Neural cell (in vitro differentiated cells): Measurements from ENCODE around the gene MS4A2. TPM values are rescaled to one million over a fixed set of nuclear protein-coding genes. Genes with fewer than 3 reads are reported as not detected.
"Not testable (repeated sequence)": the region's sequence is repeated elsewhere in the genome, so short reads cannot be mapped to it uniquely, and the experiment has no call there.

Source experiments
- H2AFZ ChIP-seq: fragments of 200-600, 300-800 bp; sonication (generic), shearing (Covaris generic); 2 replicates; pipeline ENCODE4 v1.6.0; 2014; ENCODE audit warnings: low read depth, mild to moderate bottlenecking, antibody characterized with exemption, low read length, moderate library complexity
- H3F3A ChIP-seq: fragments of 200-600 bp; shearing (Covaris generic); 2 replicates; pipeline ENCODE4 v1.6.1; 2016; ENCODE audit warnings: mild to moderate bottlenecking, moderate library complexity, mixed read lengths, antibody characterized with exemption, low read length; ENCODE audit not compliant: insufficient read depth, poor library complexity, severe bottlenecking
- H3K27ac ChIP-seq: fragments of 200-600, 300-800 bp; sonication (generic), shearing (Covaris generic); 2 replicates; pipeline ENCODE4 v1.5.1; 2014; ENCODE audit warnings: mild to moderate bottlenecking, low read length, moderate library complexity
- H3K27me3 ChIP-seq: fragments of 300-800, 200-600 bp; sonication (generic), shearing (Covaris generic); 2 replicates; pipeline ENCODE4 v1.6.0; 2014; ENCODE audit warnings: mild to moderate bottlenecking, low read depth, low read length, moderate library complexity; ENCODE audit not compliant: insufficient read depth
- H3K36me3 ChIP-seq: fragments of 300-800, 200-600 bp; sonication (generic), shearing (Covaris generic); 2 replicates; pipeline ENCODE4 v1.5.1; 2014; ENCODE audit warnings: mild to moderate bottlenecking, antibody characterized with exemption, low read length, moderate library complexity; ENCODE audit not compliant: insufficient read depth
- H3K4me2 ChIP-seq: fragments of 300-800, 200-600 bp; sonication (generic), shearing (Covaris generic); 2 replicates; pipeline ENCODE4 v1.6.0; 2014; ENCODE audit warnings: mild to moderate bottlenecking, low read length
- H3K4me3 ChIP-seq: fragments of 300-800, 200-600 bp; sonication (generic), shearing (Covaris generic); 2 replicates; pipeline ENCODE4 v1.5.1; 2014; ENCODE audit warnings: mild to moderate bottlenecking, low read length, moderate library complexity
- H3K79me2 ChIP-seq: fragments of 200-600 bp; shearing (Covaris generic); replicated peaks from 2 replicates; pipeline ENCODE4 v1.6.0; 2014; ENCODE audit warnings: mild to moderate bottlenecking, low read length, moderate library complexity; ENCODE audit not compliant: insufficient read depth
- H3K9ac ChIP-seq: fragments of 300-800, 200-600 bp; sonication (generic), shearing (Covaris generic); 2 replicates; pipeline ENCODE4 v1.6.1; 2016; ENCODE audit warnings: mild to moderate bottlenecking, low read length, mixed read lengths
- H3K9me2 ChIP-seq: fragments of 200-600 bp; shearing (Covaris generic); 2 replicates; pipeline ENCODE4 v1.6.1; 2016; ENCODE audit warnings: mild to moderate bottlenecking, low read length, mixed read lengths; ENCODE audit not compliant: insufficient read depth
- H3K9me3 ChIP-seq: fragments of 200-600, 300-800 bp; sonication (generic), shearing (Covaris generic); 2 replicates; pipeline ENCODE4 v1.6.1; 2016; ENCODE audit warnings: mild to moderate bottlenecking, mixed run types, low read length, moderate library complexity, mixed read lengths
- H4K20me1 ChIP-seq: fragments of 200-600 bp; shearing (Covaris generic); 2 replicates; pipeline ENCODE4 v1.6.1; 2016; ENCODE audit warnings: mild to moderate bottlenecking, mixed run types; ENCODE audit not compliant: insufficient read depth
- CTCF ChIP-seq: fragments of 450-650 bp; IDR thresholded peaks from 2 replicates; pipeline ENCODE4 v1.5.1; 2014; ENCODE audit warnings: antibody characterized with exemption, mild to moderate bottlenecking, moderate library complexity; ENCODE audit not compliant: poor library complexity, severe bottlenecking
- EP300 ChIP-seq: fragments of 450-650 bp; conservative IDR thresholded peaks from 2 replicates; pipeline ENCODE4 v1.6.1; 2014; ENCODE audit warnings: antibody characterized with exemption, mild to moderate bottlenecking, moderate library complexity; ENCODE audit not compliant: poor library complexity, severe bottlenecking
- EZH2 ChIP-seq: fragments of 200-600, 300-800 bp; shearing (Covaris generic), sonication (generic); IDR thresholded peaks from 2 replicates; pipeline ENCODE4 v1.6.1; 2014; ENCODE audit warnings: antibody characterized with exemption, low read length, borderline replicate concordance, mild to moderate bottlenecking; ENCODE audit not compliant: insufficient read depth, poor library complexity, severe bottlenecking
- MXI1 ChIP-seq: fragments of 450-650 bp; conservative IDR thresholded peaks from 2 replicates; pipeline ENCODE4 v1.6.1; 2014; ENCODE audit warnings: antibody characterized with exemption, mild to moderate bottlenecking; ENCODE audit not compliant: poor library complexity, severe bottlenecking
- POLR2AphosphoS5 ChIP-seq: IDR thresholded peaks from 2 replicates; pipeline ENCODE4 v1.6.1; 2012
- RAD21 ChIP-seq: fragments of 450-650 bp; conservative IDR thresholded peaks from 2 replicates; pipeline ENCODE4 v1.6.1; 2014; ENCODE audit warnings: antibody characterized with exemption, mild to moderate bottlenecking, moderate library complexity
- REST ChIP-seq: IDR thresholded peaks from 2 replicates; pipeline ENCODE4 v1.6.1; 2012; ENCODE audit warnings: borderline replicate concordance
- SMC3 ChIP-seq: fragments of 450-650 bp; conservative IDR thresholded peaks from 2 replicates; pipeline ENCODE4 v1.6.1; 2014; ENCODE audit warnings: antibody characterized with exemption, mild to moderate bottlenecking, moderate library complexity; ENCODE audit not compliant: poor library complexity
- TAF1 ChIP-seq: IDR thresholded peaks from 2 replicates; pipeline ENCODE4 v1.6.1; 2012; ENCODE audit warnings: low read depth
- polyA minus RNA-seq: library from RNA; depleted of rRNA, polyadenylated mRNA; stranded (reverse); fragments of >200 nt; gene quantifications from 2 replicates; pipeline ENCODE4 v1.2.3, GENCODE V29; 2014
- polyA plus RNA-seq: library from polyadenylated mRNA; depleted of rRNA; stranded (reverse); fragments of >200 nt; gene quantifications from 2 replicates; pipeline ENCODE4 v1.2.3, GENCODE V29; 2014

The MS4A2 gene
- polyA plus RNA-seq = not detected in 2 replicates
- not detected in 2 replicates for polyA minus RNA-seq

DNA sequence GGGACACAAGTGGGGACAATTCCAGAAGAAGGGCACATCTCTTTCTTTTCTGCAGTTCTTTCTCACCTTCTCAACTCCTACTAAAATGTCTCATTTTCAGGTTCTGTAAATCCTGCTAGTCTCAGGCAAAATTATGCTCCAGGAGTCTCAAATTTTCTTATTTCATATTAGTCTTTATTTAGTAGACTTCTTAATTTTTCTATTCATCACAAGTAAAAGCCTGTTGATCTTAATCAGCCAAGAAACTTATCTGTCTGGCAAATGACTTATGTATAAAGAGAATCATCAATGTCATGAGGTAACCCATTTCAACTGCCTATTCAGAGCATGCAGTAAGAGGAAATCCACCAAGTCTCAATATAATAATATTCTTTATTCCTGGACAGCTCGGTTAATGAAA, at the start of gene MS4A2:
MS4A2 (plus strand) TSS at position 301 of the 400 bp plus-strand sequence. CDS start 102 bp downstream, outside the sequence.
- Histone ChIP-seq H3K4me2 (no peak within 1 kb of the TSS), H3K79me2 (no peaks in the 10 kb centered on the region), H3K27me3 (no peaks in the 10 kb centered on the region), H3K9ac (no peak within 1 kb of the TSS), H3K9me2 (no peaks in the 10 kb centered on the region), H3K4me3 (no peak within 1 kb of the TSS), H2AFZ (no peak within 1 kb of the TSS), H3F3A (no peaks in the 10 kb centered on the region), H3K9me3 (no peaks in the 10 kb centered on the region), H3K27ac (no peak within 1 kb of the TSS), H3K36me3 (no peaks in the 10 kb centered on the region), H4K20me1 (no peaks in the 10 kb centered on the region)
- TF ChIP-seq EZH2 = no peak
- TF ChIP-seq REST = no peak

- Histone ChIP-seq H3K9me2 (no peaks in the 10 kb centered on the region), H3F3A (no peaks in the 10 kb centered on the region), H3K27ac (no peak within 1 kb of the TSS), H3K27me3 (no peaks in the 10 kb centered on the region), H3K9me3 (no peaks in the 10 kb centered on the region), H4K20me1 (no peaks in the 10 kb centered on the region), H2AFZ (no peak within 1 kb of the TSS), H3K4me3 (no peak within 1 kb of the TSS), H3K79me2 (no peaks in the 10 kb centered on the region), H3K9ac (no peak within 1 kb of the TSS), H3K36me3 (no peaks in the 10 kb centered on the region), H3K4me2 (no peak within 1 kb of the TSS)
- TF ChIP-seq TAF1 (no peak), REST (no peak), MXI1 (no peak), RAD21 (no peak), CTCF (no peak), SMC3 (no peak), POLR2AphosphoS5 (no peak), EP300 (no peak), EZH2 (no peak)
Measured at GRCh38 chr11:60040109-60040508, 48.4 kb upstream of the MS4A2 start, which contains the start of gene OOSP2. Gene OOSP2 (plus strand): TSS chr11:60040409. CDS start chr11:60040460, 51 bp downstream.

- H4K20me1 ChIP-seq, H3K36me3 ChIP-seq, H3K79me2 ChIP-seq, H3K4me2 ChIP-seq, H3K9me2 ChIP-seq, H3K9me3 ChIP-seq, H3K27ac ChIP-seq, H3F3A ChIP-seq, H3K27me3 ChIP-seq, H3K9ac ChIP-seq, H3K4me3 ChIP-seq, H2AFZ ChIP-seq: not testable (repeated sequence)
Measured at GRCh38 chr11:60050422-60050821, 38.0 kb upstream of the MS4A2 start.

- H3K9me3 ChIP-seq, H3K27me3 ChIP-seq, H3K4me3 ChIP-seq, H3K4me2 ChIP-seq, H3K27ac ChIP-seq, H3K79me2 ChIP-seq, H2AFZ ChIP-seq, H4K20me1 ChIP-seq, H3F3A ChIP-seq, H3K9ac ChIP-seq, H3K36me3 ChIP-seq, H3K9me2 ChIP-seq: not testable (repeated sequence)
Measured at GRCh38 chr11:60050839-60051238, 37.6 kb upstream of the MS4A2 start.
